Naive thymus-derived CD4-positive, alpha-beta T cell (primary cell): Measurements from ENCODE around the gene EFCC1. TPM values are rescaled to one million over a fixed set of nuclear protein-coding genes. Genes with fewer than 3 reads are reported as not detected.

ENCODE experiments used
- ATAC-seq: fragments of 150-1000 bp; cut with Tn5 transposase; 2 replicates; pipeline ENCODE4 v1.10.0; 2021; ENCODE audit warnings: mild to moderate bottlenecking, moderate library complexity
- CTCF ChIA-PET: fragments of 350-600 bp; sonication (Branson Sonifier 250); formaldehyde crosslinking; loops from one replicate; lab custom pipeline; 2021; ENCODE audit warnings: antibody characterized with exemption; lab: Charles Lee
- POLR2A ChIA-PET: fragments of 350-600 bp; sonication (Branson Sonifier 250); formaldehyde crosslinking; loops from one replicate; lab custom pipeline; 2021; ENCODE audit warnings: antibody characterized with exemption, inconsistent platforms; lab: Charles Lee
- DNase-seq, 9 donors: peaks; one replicate each; pipeline versions ENCODE4 v3.0.0 to v3.0.0-alpha.2; 2020 to 2022; ENCODE audit warnings: mixed read lengths in 1 of 9
- H3K27ac ChIP-seq: one replicate; pipeline ENCODE4 v1.7.0; 2013; ENCODE audit warnings: mild to moderate bottlenecking, low read depth, low read length, moderate library complexity
- H3K27me3 ChIP-seq, 2 donors: one replicate each; pipeline ENCODE4 v1.7.0; 2013; ENCODE audit warnings: low read length in 2 of 2, mild to moderate bottlenecking in 2 of 2, moderate library complexity in 2 of 2; ENCODE audit not compliant: control insufficient read depth in 2 of 2, insufficient read depth in 2 of 2
- H3K36me3 ChIP-seq, 3 experiments: 1 replicate in 2 of 3; 2 replicates in 1 of 3; pipeline ENCODE4 v1.7.0; 2013; ENCODE audit warnings: low read length in 3 of 3, mild to moderate bottlenecking in 3 of 3, moderate library complexity in 1 of 3; ENCODE audit not compliant: insufficient read depth in 3 of 3, control insufficient read depth in 2 of 3
- H3K4me1 ChIP-seq, 2 donors: one replicate each; pipeline ENCODE4 v1.7.0; 2013; ENCODE audit warnings: low read length in 2 of 2, mild to moderate bottlenecking in 2 of 2, moderate library complexity in 1 of 2; ENCODE audit not compliant: control insufficient read depth in 2 of 2, insufficient read depth in 2 of 2
- H3K4me3 ChIP-seq: 2 replicates; pipeline ENCODE4 v1.7.0; 2013; ENCODE audit warnings: mild to moderate bottlenecking, low read length
- H3K9me3 ChIP-seq, 3 experiments: 1 replicate in 2 of 3; 2 replicates in 1 of 3; pipeline ENCODE4 v1.7.0; 2013; ENCODE audit warnings: low read length in 3 of 3; ENCODE audit not compliant: control insufficient read depth in 2 of 3
- H3K27ac Mint-ChIP-seq, 9 donors: one replicate each; pipeline ENCODE4 v1.8.0; 2020 to 2022; ENCODE audit warnings: mixed read lengths in 9 of 9, mild to moderate bottlenecking in 8 of 9, moderate library complexity in 5 of 9, inconsistent platforms in 2 of 9
- H3K27me3 Mint-ChIP-seq, 5 donors: one replicate each; pipeline ENCODE4 v1.8.0; 2021 to 2022; ENCODE audit warnings: mixed read lengths in 5 of 5, mild to moderate bottlenecking in 1 of 5
- H3K36me3 Mint-ChIP-seq, 5 donors: one replicate each; pipeline ENCODE4 v1.8.0; 2020 to 2022; ENCODE audit warnings: mixed read lengths in 5 of 5, mild to moderate bottlenecking in 3 of 5, inconsistent platforms in 1 of 5
- H3K4me1 Mint-ChIP-seq, 7 donors: one replicate each; pipeline ENCODE4 v1.8.0; 2020 to 2022; ENCODE audit warnings: mixed read lengths in 7 of 7, mild to moderate bottlenecking in 3 of 7, inconsistent platforms in 1 of 7
- H3K4me3 Mint-ChIP-seq, 10 donors: one replicate each; pipeline ENCODE4 v1.8.0; 2020 to 2022; ENCODE audit warnings: mild to moderate bottlenecking in 10 of 10, mixed read lengths in 10 of 10, moderate library complexity in 6 of 10, inconsistent platforms in 2 of 10
- H3K9me3 Mint-ChIP-seq, 11 donors: one replicate each; pipeline ENCODE4 v1.8.0; 2020 to 2022; ENCODE audit warnings: mixed read lengths in 11 of 11, mild to moderate bottlenecking in 4 of 11, inconsistent platforms in 1 of 11, moderate library complexity in 1 of 11
- intact Hi-C, 2 donors: fragments of 100-400 bp; cut with micrococcal nuclease; formaldehyde crosslinking; loops; one replicate each; pipeline ENCODE4 v1.15.1; 2023
- polyA plus RNA-seq, 2 donors: library from polyadenylated mRNA; unstranded; fragments of 300-500 nt; fragmentation: Illumina TruSeq; gene quantifications; one replicate each; pipeline ENCODE4 v1.2.3, GENCODE V29; 2021
- total RNA-seq, 6 experiments: library from RNA in 5 of 6; stranded (reverse) in 5 of 6; gene quantifications; 1 replicate in 5 of 6; 2 replicates in 1 of 6; pipeline ENCODE4 v1.2.3 and lab custom pipeline; 2021 to 2026

The EFCC1 gene
- total and polyA plus RNA-seq, 7 experiments from 2014 or later: 0.07 to 0.27 (median 0.21) TPM; not detected in 1

DNA sequence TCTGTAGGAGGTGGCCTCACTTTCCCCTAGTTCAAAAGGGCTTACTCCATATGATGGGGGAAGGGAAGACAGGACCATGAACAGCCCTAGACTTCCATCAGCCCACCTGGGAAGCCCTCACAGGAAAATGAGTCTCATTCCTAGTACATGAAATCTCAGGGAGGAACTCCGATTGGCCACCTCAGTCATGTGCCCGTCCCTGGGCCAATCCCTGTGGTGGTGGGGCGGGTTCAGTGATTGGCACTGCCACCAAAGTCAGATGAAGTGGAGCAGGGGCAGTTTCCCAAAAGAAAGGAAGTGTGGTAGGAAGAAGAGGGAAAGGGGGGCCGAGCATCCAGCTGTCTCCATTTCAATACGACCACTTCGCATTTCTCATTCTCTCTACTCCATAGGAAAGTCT, 33.5 kb downstream of the EFCC1 start:
- ATAC-seq: no peak
- Histone ChIP-seq H3K27me3 (no peaks in the 10 kb centered on the region), H3K36me3 (no peaks in the 10 kb centered on the region), H3K9me3 (no peaks in the 10 kb centered on the region), H3K4me1 (peaks cover 0 to 14% of the 10 kb centered on the region in 2 donors), H3K27ac (no peak overlapping the region), H3K4me3 (no peak overlapping the region)
- Mint-ChIP-seq H3K27ac (peak overlapping the region in 3 of 9 donors; percentile 32 to 72 (median 40)), H3K36me3 (peaks cover 0 to 1% (median 0%) of the 10 kb centered on the region in 5 donors), H3K4me3 (no peak overlapping the region), H3K9me3 (peaks cover 0 to under 1% (median 0%) of the 10 kb centered on the region in 11 donors), H3K4me1 (peaks cover under 1 to 34% (median 14%) of the 10 kb centered on the region in 7 donors), H3K27me3 (peaks cover 0 to 8% (median 0%) of the 10 kb centered on the region in 5 donors)
- intact Hi-C loops: no loop called here
- CTCF ChIA-PET: interaction anchor here (0.7 to 1.8 kb wide), 4 partner anchors 18 to 35 kb away, joined by 3 to 5 read pairs (median 3); no protein-coding TSS in a partner anchor
- no peak for DNase-seq
- POLR2A ChIA-PET: interaction anchor here (0.6 kb wide), 1 partner anchor 18 kb away, joined by 4 read pairs; no protein-coding TSS in a partner anchor

DNA sequence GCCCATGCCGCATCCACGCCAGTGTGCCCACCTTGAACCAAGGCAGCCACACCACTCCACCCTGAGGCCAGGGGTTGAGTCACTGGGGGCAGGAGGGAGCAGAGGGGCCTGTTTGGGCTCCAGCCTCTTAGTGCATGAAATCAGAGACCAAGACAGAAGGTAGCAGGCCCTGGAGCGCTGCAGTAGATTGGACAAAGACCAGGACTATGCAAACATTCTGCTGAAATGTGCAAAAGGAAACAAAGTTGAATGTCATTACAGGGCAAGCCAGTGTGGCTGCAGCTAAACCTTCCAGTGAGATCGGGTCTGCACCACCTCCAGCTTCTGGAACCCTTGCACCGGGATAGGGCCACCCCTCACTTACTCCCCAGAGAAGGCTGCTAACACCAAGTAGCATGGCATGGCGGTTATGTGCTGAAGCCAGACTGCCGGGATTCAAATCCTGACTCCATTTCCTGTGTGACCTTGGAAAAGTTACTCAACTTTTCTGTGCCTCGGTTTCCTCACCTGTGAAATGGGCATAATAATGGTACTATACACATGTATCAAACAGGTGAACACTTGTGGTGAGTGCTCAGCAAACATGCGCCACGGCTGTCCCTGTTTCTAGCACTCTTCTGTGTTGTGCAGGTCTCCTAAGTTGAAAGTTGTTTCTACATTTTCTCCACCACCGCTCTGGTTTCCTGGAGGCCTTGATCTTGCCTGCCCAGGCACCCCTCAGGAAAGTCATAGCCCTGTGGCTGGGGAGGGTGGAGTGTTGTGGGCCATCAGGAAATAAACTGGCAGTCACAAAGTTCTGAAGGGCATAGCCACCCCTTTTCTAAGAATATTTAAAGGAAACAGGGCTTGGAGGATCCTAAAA, 34.5 kb downstream of the EFCC1 start:
- peak; percentile 28 for ATAC-seq
- Mint-ChIP-seq H3K4me3 (peak overlapping the region in 5 of 10 donors; percentile 23 to 44 (median 41)), H3K9me3 (peaks cover 0 to 2% (median 0%) of the 10 kb centered on the region in 11 donors), H3K36me3 (no peaks in the 10 kb centered on the region), H3K27me3 (peaks cover 0 to 17% (median 0%) of the 10 kb centered on the region in 5 donors), H3K27ac (peak overlapping the region; percentile 9 to 71 (median 32)), H3K4me1 (peaks cover 8 to 41% (median 14%) of the 10 kb centered on the region in 7 donors)
- peak in 2 of 9 donors; percentile 9 to 23 for DNase-seq
- Histone ChIP-seq H3K4me1 (peaks cover 0 to 14% of the 10 kb centered on the region in 2 donors), H3K9me3 (no peaks in the 10 kb centered on the region), H3K27ac (no peak overlapping the region), H3K36me3 (no peaks in the 10 kb centered on the region), H3K27me3 (no peaks in the 10 kb centered on the region), H3K4me3 (no peak overlapping the region)
- ChIA-PET POLR2A (interaction anchor here (0.8 to 2.0 kb wide), 3 partner anchors 11 to 57 kb away, joined by 3 to 7 read pairs (median 3); no protein-coding TSS in a partner anchor), CTCF (interaction anchor here (1.6 to 1.8 kb wide), 2 partner anchors 16 to 19 kb away, joined by 5 to 6 read pairs; no protein-coding TSS in a partner anchor)
- intact Hi-C loops: no loop called here

DNA sequence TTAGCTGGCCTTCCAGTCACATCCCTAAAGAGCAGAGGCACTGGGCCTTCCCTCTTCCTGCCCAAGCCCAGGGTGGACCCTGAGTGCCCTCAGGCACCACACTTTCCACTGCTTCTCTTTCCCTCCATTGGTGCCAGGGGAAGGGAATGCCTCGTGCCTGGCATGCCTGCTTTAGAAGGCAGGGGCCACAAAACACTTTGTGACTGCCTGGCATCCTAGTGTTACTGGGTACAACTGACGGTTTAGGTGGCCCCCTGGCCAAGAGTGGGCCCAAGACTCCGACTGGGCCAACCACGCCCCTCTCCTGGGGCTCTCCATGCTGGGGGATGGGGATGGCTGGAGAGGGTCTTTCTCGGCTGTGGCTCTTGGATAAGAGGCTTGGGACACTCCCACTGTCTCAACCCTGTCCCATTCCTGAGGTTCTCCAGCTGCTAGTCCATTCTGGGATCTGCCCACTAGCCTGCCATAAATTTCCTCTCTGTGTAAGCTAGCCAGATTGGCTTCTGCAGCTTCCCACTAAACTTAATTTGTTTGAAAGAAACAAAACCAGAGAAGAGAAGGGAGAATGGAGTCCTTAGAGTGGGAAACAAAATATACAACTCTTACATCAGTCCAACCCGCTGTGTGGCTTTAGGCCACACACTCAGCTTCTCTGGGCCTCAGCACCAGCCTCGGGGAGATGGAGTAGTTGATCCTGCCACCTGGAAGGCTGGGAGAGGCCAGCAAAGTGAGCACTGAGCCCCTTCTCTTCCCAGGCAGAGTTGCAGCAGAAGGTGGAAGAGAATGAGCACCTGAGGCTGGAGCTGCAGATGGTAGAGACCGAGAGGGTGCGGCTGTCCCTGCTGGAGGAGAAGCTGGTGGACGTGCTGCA, 35.4 kb downstream of the EFCC1 start:
- peaks cover 0 to 2% (median 0%) of the 10 kb centered on the region in 11 donors for H3K9me3 Mint-ChIP-seq
- no peak overlapping the region for H3K4me3 ChIP-seq
- peaks cover 8 to 41% (median 14%) of the 10 kb centered on the region in 7 donors for H3K4me1 Mint-ChIP-seq
- no peak overlapping the region for H3K27ac ChIP-seq
- no peaks in the 10 kb centered on the region for H3K27me3 ChIP-seq
- ATAC-seq (no peak), DNase-seq (no peak)
- POLR2A ChIA-PET: interaction anchor here (0.6 to 2.0 kb wide), 3 partner anchors 20 to 84 kb away, joined by 3 to 7 read pairs (median 3); no protein-coding TSS in a partner anchor
- H3K27ac Mint-ChIP-seq: peak overlapping the region in 3 of 9 donors; percentile 20 to 55 (median 24)
- H3K27me3 Mint-ChIP-seq: peaks cover 0 to 22% (median 0%) of the 10 kb centered on the region in 5 donors
- no peaks in the 10 kb centered on the region for H3K9me3 ChIP-seq
- H3K36me3 Mint-ChIP-seq: no peaks in the 10 kb centered on the region
- H3K4me3 Mint-ChIP-seq: peak overlapping the region in 3 of 10 donors; percentile 41 to 44 (median 43)
- H3K4me1 ChIP-seq: peaks cover 0 to 14% of the 10 kb centered on the region in 2 donors
- intact Hi-C loops: no loop called here
- CTCF ChIA-PET: interaction anchor here (1.6 kb wide), 1 partner anchor 16 kb away, joined by 6 read pairs; no protein-coding TSS in a partner anchor
- no peaks in the 10 kb centered on the region for H3K36me3 ChIP-seq

DNA sequence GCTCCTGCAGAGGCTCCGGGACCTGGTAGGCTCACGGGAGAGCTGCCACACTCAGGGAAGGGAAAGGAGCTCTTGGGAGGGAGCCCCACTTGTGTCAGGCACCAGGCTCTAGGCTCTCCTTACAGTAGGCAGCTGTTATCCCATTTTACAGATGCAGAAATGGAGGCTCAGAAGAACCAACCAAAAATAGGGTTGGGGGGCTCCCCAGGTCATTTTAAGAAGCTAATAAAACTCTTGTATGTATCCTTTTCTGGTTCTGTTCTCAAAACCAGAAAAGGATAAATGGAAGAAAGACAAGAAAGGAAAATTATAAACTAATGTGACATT, 36.0 kb downstream of the EFCC1 start:
- Histone ChIP-seq H3K27ac (no peak overlapping the region), H3K9me3 (no peaks in the 10 kb centered on the region), H3K27me3 (no peaks in the 10 kb centered on the region), H3K36me3 (no peaks in the 10 kb centered on the region), H3K4me3 (no peak overlapping the region), H3K4me1 (peaks cover 0 to 14% of the 10 kb centered on the region in 2 donors)
- ChIA-PET POLR2A (interaction anchor here (0.6 to 2.0 kb wide), 2 partner anchors 20 to 84 kb away, joined by 3 to 7 read pairs; no protein-coding TSS in a partner anchor), CTCF (interaction anchor here (1.6 kb wide), 1 partner anchor 15 kb away, joined by 6 read pairs; no protein-coding TSS in a partner anchor)
- H3K9me3 Mint-ChIP-seq: peaks cover 0 to 2% (median 0%) of the 10 kb centered on the region in 11 donors
- H3K36me3 Mint-ChIP-seq: peaks cover 0 to under 1% (median 0%) of the 10 kb centered on the region in 5 donors
- no peak overlapping the region for H3K4me3 Mint-ChIP-seq
- intact Hi-C loops: no loop called here
- no peak for ATAC-seq
- peaks cover 8 to 41% (median 14%) of the 10 kb centered on the region in 7 donors for H3K4me1 Mint-ChIP-seq
- no peak overlapping the region for H3K27ac Mint-ChIP-seq
- no peak for DNase-seq
- H3K27me3 Mint-ChIP-seq: peaks cover 0 to 28% (median 3%) of the 10 kb centered on the region in 5 donors

DNA sequence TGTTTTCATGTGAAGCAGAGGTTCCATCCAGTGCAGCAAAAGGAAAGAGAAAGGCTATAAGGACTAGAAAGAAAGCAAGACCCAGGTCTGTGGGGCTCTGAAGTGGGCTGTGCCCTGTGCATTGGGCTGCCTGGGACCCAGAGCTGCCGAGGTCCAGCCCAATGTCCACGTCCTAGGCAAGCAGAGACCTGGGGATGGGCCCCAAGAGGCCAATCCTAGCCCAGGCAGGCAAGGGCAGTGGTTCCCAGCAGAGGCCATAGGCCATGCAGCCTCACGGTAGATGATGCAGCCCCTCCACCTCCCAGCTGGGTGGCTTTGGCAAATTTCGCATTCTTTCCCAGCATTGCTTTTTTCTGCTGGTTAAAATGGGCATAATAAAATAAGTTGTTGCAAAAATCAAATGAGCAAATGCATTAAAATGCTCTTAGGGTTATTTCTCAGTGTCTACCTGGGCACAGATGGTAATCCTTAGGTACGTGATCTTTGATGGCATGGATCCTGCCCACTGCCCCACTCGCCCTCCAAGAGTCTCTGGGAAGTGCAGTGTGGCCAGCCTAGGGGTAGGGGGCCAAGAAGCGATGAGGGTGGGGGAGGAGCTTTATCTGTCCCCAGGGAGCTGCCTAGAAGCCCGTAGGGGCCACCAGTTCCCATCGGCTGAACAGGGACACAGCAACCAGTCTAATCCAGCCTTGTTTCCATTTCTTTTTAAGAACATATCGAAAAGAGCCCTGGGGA, 37.2 kb downstream of the EFCC1 start:
- no peaks in the 10 kb centered on the region for H3K27me3 ChIP-seq
- peaks cover 0 to 40% (median 9%) of the 10 kb centered on the region in 5 donors for H3K27me3 Mint-ChIP-seq
- H3K27ac Mint-ChIP-seq: no peak overlapping the region
- H3K27ac ChIP-seq: no peak overlapping the region
- intact Hi-C loops: no loop called here
- no peak for ATAC-seq
- DNase-seq: no peak
- ChIA-PET POLR2A (no interaction called here), CTCF (no interaction called here)
- peaks cover 0 to 5% (median 0%) of the 10 kb centered on the region in 5 donors for H3K36me3 Mint-ChIP-seq
- H3K4me1 Mint-ChIP-seq: peaks cover 10 to 41% (median 14%) of the 10 kb centered on the region in 7 donors
- H3K9me3 Mint-ChIP-seq: peaks cover 0 to 5% (median 0%) of the 10 kb centered on the region in 11 donors
- H3K4me3 Mint-ChIP-seq: no peak overlapping the region
- H3K36me3 ChIP-seq: no peaks in the 10 kb centered on the region
- H3K4me3 ChIP-seq: no peak overlapping the region
- H3K9me3 ChIP-seq: no peaks in the 10 kb centered on the region
- peaks cover 0 to 14% of the 10 kb centered on the region in 2 donors for H3K4me1 ChIP-seq
